Type B pancreatic cell (in vitro differentiated cells): Measurements from ENCODE around the gene CALCR. TPM values are rescaled to one million over a fixed set of nuclear protein-coding genes. Genes with fewer than 3 reads are reported as not detected.

Source experiments
- DNase-seq: peaks from one replicate; pipeline ENCODE4 v3.0.0; 2021; ENCODE audit warnings: mixed read lengths; ENCODE audit not compliant: unreplicated experiment; ENCODE audit errors: extremely low spot score
- H3K27ac Mint-ChIP-seq: 2 replicates; pipeline ENCODE4 v1.8.0; 2021; ENCODE audit warnings: mild to moderate bottlenecking, mixed read lengths
- H3K27me3 Mint-ChIP-seq: 2 replicates; pipeline ENCODE4 v1.8.0; 2021; ENCODE audit warnings: mixed read lengths
- H3K36me3 Mint-ChIP-seq: 2 replicates; pipeline ENCODE4 v1.8.0; 2021; ENCODE audit warnings: mixed read lengths
- H3K4me1 Mint-ChIP-seq: one replicate; pipeline ENCODE4 v1.8.0; 2021; ENCODE audit warnings: mixed read lengths; ENCODE audit not compliant: unreplicated experiment
- H3K4me3 Mint-ChIP-seq: 2 replicates; pipeline ENCODE4 v1.8.0; 2021; ENCODE audit warnings: mild to moderate bottlenecking, mixed read lengths
- H3K9me3 Mint-ChIP-seq: 2 replicates; pipeline ENCODE4 v1.8.0; 2021; ENCODE audit warnings: mixed read lengths
- CTCF ChIP-seq: fragments of 200-600 bp; sonication (generic); conservative IDR thresholded peaks from 2 replicates; pipeline ENCODE4 v1.5.0; 2021; ENCODE audit warnings: antibody characterized with exemption, mild to moderate bottlenecking
- total RNA-seq: library from RNA; stranded (reverse); gene quantifications from 2 replicates; pipeline ENCODE4 v1.2.1, GENCODE V29; 2021; ENCODE audit warnings: low replicate concordance

CALCR gene
- total RNA-seq, 1 donor from 2014 or later: 0.10 TPM

- no peaks in the 10 kb centered on the region for H3K36me3 Mint-ChIP-seq
- no peaks in the 10 kb centered on the region for H3K27me3 Mint-ChIP-seq
- DNase-seq: no peak
- no peak overlapping the region for H3K27ac Mint-ChIP-seq
- H3K9me3 Mint-ChIP-seq: no peaks in the 10 kb centered on the region
- peaks cover 5% of the 10 kb centered on the region for H3K4me1 Mint-ChIP-seq
- no peak for TF ChIP-seq CTCF
- H3K4me3 Mint-ChIP-seq: no peak overlapping the region
Observed at GRCh38 chr7:93476491-93477344, 97.8 kb downstream of the CALCR start.

GRCh38 chr7:93475811-93476210, 98.7 kb downstream of the CALCR start:
- no peak for DNase-seq
- no peak overlapping the region for H3K27ac Mint-ChIP-seq
- TF ChIP-seq CTCF: no peak
- H3K4me1 Mint-ChIP-seq: peaks cover 5% of the 10 kb centered on the region
- H3K36me3 Mint-ChIP-seq: no peaks in the 10 kb centered on the region
- no peak overlapping the region for H3K4me3 Mint-ChIP-seq
- H3K9me3 Mint-ChIP-seq: no peaks in the 10 kb centered on the region
- H3K27me3 Mint-ChIP-seq: no peaks in the 10 kb centered on the region

- no peak for TF ChIP-seq CTCF
- DNase-seq: no peak
- Mint-ChIP-seq H3K4me3 (no peak overlapping the region), H3K4me1 (peaks cover 5% of the 10 kb centered on the region), H3K27me3 (no peaks in the 10 kb centered on the region), H3K36me3 (no peaks in the 10 kb centered on the region), H3K27ac (no peak overlapping the region), H3K9me3 (no peaks in the 10 kb centered on the region)
Observed at GRCh38 chr7:93471456-93471855, 103.1 kb downstream of the CALCR start.

- no peaks in the 10 kb centered on the region for H3K27me3 Mint-ChIP-seq
- H3K4me1 Mint-ChIP-seq: no peaks in the 10 kb centered on the region
- no peak overlapping the region for H3K4me3 Mint-ChIP-seq
- DNase-seq: no peak
- no peak for TF ChIP-seq CTCF
- no peaks in the 10 kb centered on the region for H3K9me3 Mint-ChIP-seq
- H3K36me3 Mint-ChIP-seq: no peaks in the 10 kb centered on the region
- H3K27ac Mint-ChIP-seq: no peak overlapping the region
Observed at GRCh38 chr7:93463764-93464163, 110.8 kb downstream of the CALCR start.

GRCh38 chr7:93461350-93461749, 113.2 kb downstream of the CALCR start:
- no peaks in the 10 kb centered on the region for H3K36me3 Mint-ChIP-seq
- TF ChIP-seq CTCF: no peak
- no peak overlapping the region for H3K4me3 Mint-ChIP-seq
- no peaks in the 10 kb centered on the region for H3K9me3 Mint-ChIP-seq
- H3K27ac Mint-ChIP-seq: no peak overlapping the region
- H3K4me1 Mint-ChIP-seq: no peaks in the 10 kb centered on the region
- no peaks in the 10 kb centered on the region for H3K27me3 Mint-ChIP-seq
- no peak for DNase-seq
